NCI-H1694 treated with DMSO at 0.1 percent for 48 hours (cell line): ENCODE results near the gene CDS2.
"Not testable (repeated sequence)": the region's sequence is repeated elsewhere in the genome, so short reads cannot be mapped to it uniquely, and the experiment has no call there.

Source experiments
- DNase-seq: peaks from one replicate; lab custom pipeline; 2025; lab: John Stamatoyannopoulos, UW

CDS2 gene

GRCh38 chr20:5126512-5127203, at the start of gene CDS2:
CDS2 (plus strand) TSS chr20:5127008; CDS start chr20:5127093, 85 bp downstream.
- DNase-seq = peak; percentile 96

- DNase-seq = no peak
These were observed 48.9 kb upstream of the CDS2 start for GRCh38 chr20:5077761-5078387.

GRCh38 chr20:5078399-5078958, 48.3 kb upstream of the CDS2 start:
- no peak for DNase-seq

GRCh38 chr20:5080384-5080877, 46.4 kb upstream of the CDS2 start:
- no peak for DNase-seq

GRCh38 chr20:5085380-5085779, 41.4 kb upstream of the CDS2 start:
- DNase-seq = no peak

GRCh38 chr20:5088688-5089087, 38.1 kb upstream of the CDS2 start:
- no peak for DNase-seq

GRCh38 chr20:5090191-5090590, 36.6 kb upstream of the CDS2 start:
- no peak for DNase-seq

GRCh38 chr20:5091902-5092301, 34.9 kb upstream of the CDS2 start:
- no peak for DNase-seq

GRCh38 chr20:5092765-5093339, 34.0 kb upstream of the CDS2 start:
- DNase-seq = no peak

- no peak for DNase-seq
These were observed 31.4 kb upstream of the CDS2 start for GRCh38 chr20:5095454-5095853.

GRCh38 chr20:5095931-5096330, 30.9 kb upstream of the CDS2 start:
- peak; percentile 91 for DNase-seq

- DNase-seq = no peak
These were observed 30.3 kb upstream of the CDS2 start for GRCh38 chr20:5096463-5096862.

- DNase-seq = not testable (repeated sequence)
These were observed 27.8 kb upstream of the CDS2 start for GRCh38 chr20:5099009-5099408.

- DNase-seq = not testable (repeated sequence)
These were observed 26.9 kb upstream of the CDS2 start for GRCh38 chr20:5099909-5100308.

- DNase-seq = peak; percentile 59
These were observed 26.0 kb upstream of the CDS2 start for GRCh38 chr20:5100684-5101347.

GRCh38 chr20:5104479-5104878, 22.3 kb upstream of the CDS2 start:
- DNase-seq = no peak

GRCh38 chr20:5109276-5109675, 17.5 kb upstream of the CDS2 start:
- no peak for DNase-seq

GRCh38 chr20:5113615-5113986, 13.2 kb upstream of the CDS2 start:
- no peak for DNase-seq

- DNase-seq = no peak
These were observed 12.4 kb upstream of the CDS2 start for GRCh38 chr20:5114403-5114802.

- DNase-seq = no peak
These were observed 9.9 kb upstream of the CDS2 start for GRCh38 chr20:5116875-5117274.

GRCh38 chr20:5118220-5119142, 8.3 kb upstream of the CDS2 start:
- DNase-seq = no peak

- DNase-seq = no peak
These were observed 7.7 kb upstream of the CDS2 start for GRCh38 chr20:5119143-5119434.
